Measurements from ENCODE around the gene SYCP2.

The SYCP2 gene

GRCh38 chr20:59820204-59821041, 113.0 kb downstream of the SYCP2 start:
- Histone ChIP-seq H3K4me3 (no peak overlapping the region), H3K27ac (no peak overlapping the region)
- no peak for TF ChIP-seq CTCF (IDR thresholded peaks at IDR 0.05)
- peak; percentile 21 for DNase-seq (ENCODE audit: low spot score)

- H3K4me3 ChIP-seq: no peak overlapping the region
- H3K27ac ChIP-seq: no peak overlapping the region
- DNase-seq (ENCODE audit: low spot score): peak; percentile 35
- TF ChIP-seq CTCF (IDR thresholded peaks at IDR 0.05): no peak
Measured at GRCh38 chr20:59819496-59820203, 113.8 kb downstream of the SYCP2 start.

- H3K27ac ChIP-seq: no peak overlapping the region
- TF ChIP-seq CTCF (IDR thresholded peaks at IDR 0.05): no peak
- no peak overlapping the region for H3K4me3 ChIP-seq
- DNase-seq (ENCODE audit: low spot score): peak; percentile 41
Measured at GRCh38 chr20:59818911-59819310, 114.5 kb downstream of the SYCP2 start.

- Histone ChIP-seq H3K4me3 (no peak overlapping the region), H3K27ac (no peak overlapping the region)
- DNase-seq (ENCODE audit: low spot score): peak; percentile 59
- no peak for TF ChIP-seq CTCF (IDR thresholded peaks at IDR 0.05)
Measured at GRCh38 chr20:59817846-59818615, 115.4 kb downstream of the SYCP2 start.

GRCh38 chr20:59817406-59817805, 116.0 kb downstream of the SYCP2 start:
- DNase-seq (ENCODE audit: low spot score): peak; percentile 26
- no peak overlapping the region for H3K27ac ChIP-seq
- no peak overlapping the region for H3K4me3 ChIP-seq
- TF ChIP-seq CTCF (IDR thresholded peaks at IDR 0.05): no peak

GRCh38 chr20:59816146-59816738, 117.2 kb downstream of the SYCP2 start:
- H3K27ac ChIP-seq: no peak overlapping the region
- DNase-seq (ENCODE audit: low spot score): peak; percentile 33
- TF ChIP-seq CTCF (IDR thresholded peaks at IDR 0.05): no peak
- no peak overlapping the region for H3K4me3 ChIP-seq

All from coronary artery (tissue), 2 donors.